Uterus (tissue), 4 donors: ENCODE measurements around the gene CCDC57. TPM values are rescaled to one million over a fixed set of nuclear protein-coding genes. Genes with fewer than 3 reads are reported as not detected.
"Not testable (repeated sequence)": the region's sequence is repeated elsewhere in the genome, so short reads cannot be mapped to it uniquely, and the experiment has no call there.

Source experiments
- DNase-seq, 2 donors: peaks; one replicate each; pipeline ENCODE4 v3.0.0-alpha.2; 2019 to 2020
- H3K27ac ChIP-seq, 2 donors: fragments of 200-600 bp; sonication (generic); 1 replicate in 1 of 2; 2 replicates in 1 of 2; pipeline ENCODE4 v1.5.1; 2016 to 2018
- H3K27me3 ChIP-seq, 2 donors: fragments of 200-600 bp; sonication (generic); one replicate each; pipeline ENCODE4 v1.5.1; 2018 to 2019; ENCODE audit warnings: control low read depth in 1 of 2
- H3K36me3 ChIP-seq, 2 donors: fragments of 200-600 bp; sonication (generic); one replicate each; pipeline ENCODE4 v1.5.1; 2019; ENCODE audit warnings: control low read depth in 1 of 2
- H3K4me1 ChIP-seq, 2 donors: fragments of 200-600 bp; sonication (generic); one replicate each; pipeline ENCODE4 v1.5.1; 2018 to 2019; ENCODE audit warnings: control low read depth in 1 of 2
- H3K4me3 ChIP-seq, 2 donors: fragments of 200-600 bp; sonication (generic); 1 replicate in 1 of 2; 2 replicates in 1 of 2; pipeline ENCODE4 v1.5.1; 2018 to 2019; ENCODE audit warnings: mild to moderate bottlenecking in 1 of 2
- H3K9me3 ChIP-seq, 2 donors: fragments of 200-600 bp; sonication (generic); one replicate each; pipeline ENCODE4 v1.5.1; 2019; ENCODE audit warnings: control low read depth in 1 of 2
- POLR2A ChIP-seq, 2 donors: fragments of 450-650 bp; IDR thresholded peaks; one replicate each; pipeline ENCODE4 v1.6.1; 2016; ENCODE audit warnings: antibody characterized with exemption in 2 of 2, mild to moderate bottlenecking in 1 of 2, moderate library complexity in 1 of 2
- intact Hi-C: fragments of 100-400 bp; cut with DNase I; formaldehyde crosslinking; loops from one replicate; pipeline ENCODE4 v1.15.1; 2023; ENCODE audit warnings: low total_unique reads
- total RNA-seq, 4 donors: library from RNA; depleted of rRNA in 3 of 4; stranded (reverse); fragments of >200 nt in 3 of 4; gene quantifications; one replicate each; pipeline versions ENCODE4 v1.1.0 to v1.2.4, GENCODE V29; 2014 to 2023
- TF ChIP-seq, protein P1 (sequence below), 4 experiments: fragments of 200-600 bp in 2 of 4; fragments of 450-650 bp in 2 of 4; sonication (generic) in 2 of 4; IDR thresholded peaks; one replicate each; pipeline ENCODE4 v1.5.1; 2016 to 2019; ENCODE audit warnings: antibody characterized with exemption in 4 of 4, mild to moderate bottlenecking in 2 of 4, moderate library complexity in 1 of 4
- donor health status: DM: yes; HTN: yes; CAD: no.

Gene CCDC57
- total RNA-seq, 4 donors from 2014 or later = 4.4 to 88.2 (median 17.6) TPM

DNA sequence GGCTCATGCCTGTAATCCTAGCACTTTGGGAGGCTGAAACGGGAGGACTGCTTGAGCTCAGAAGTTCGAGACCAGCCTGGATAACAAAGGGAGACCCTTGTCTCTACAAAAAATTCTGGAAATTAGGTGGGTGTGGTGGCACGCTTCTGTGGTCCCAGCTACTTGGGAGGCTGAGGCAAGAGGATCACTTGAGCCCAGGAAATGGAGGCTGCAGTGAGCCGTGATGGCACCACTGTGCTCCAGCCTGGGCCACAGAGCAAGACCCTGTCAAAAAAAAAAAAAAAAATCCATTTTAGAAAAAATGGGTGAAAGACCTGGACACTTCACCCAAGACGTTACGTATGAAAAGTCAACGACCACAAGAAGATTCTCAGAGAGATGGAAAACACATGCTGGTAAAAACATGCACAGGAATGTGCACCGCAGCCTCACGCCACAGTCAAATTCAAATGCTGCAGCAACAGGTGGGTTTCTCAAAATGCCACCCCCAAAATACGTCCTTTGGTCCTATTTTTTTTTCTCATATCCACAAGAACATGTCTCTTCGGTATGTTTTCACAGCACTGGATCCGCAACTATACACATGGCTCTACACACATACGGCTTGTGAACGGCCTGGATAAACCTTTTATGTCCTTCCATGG is 43.7 kb upstream of the CCDC57 start:
- intact Hi-C loops = no loop called here
- Histone ChIP-seq H3K27ac (no peak overlapping the region), H3K9me3 (no peaks in the 10 kb centered on the region), H3K4me1 (no peaks in the 10 kb centered on the region), H3K36me3 (no peaks in the 10 kb centered on the region), H3K4me3 (no peak overlapping the region), H3K27me3 (no peaks in the 10 kb centered on the region)
- TF ChIP-seq, protein P1, sequence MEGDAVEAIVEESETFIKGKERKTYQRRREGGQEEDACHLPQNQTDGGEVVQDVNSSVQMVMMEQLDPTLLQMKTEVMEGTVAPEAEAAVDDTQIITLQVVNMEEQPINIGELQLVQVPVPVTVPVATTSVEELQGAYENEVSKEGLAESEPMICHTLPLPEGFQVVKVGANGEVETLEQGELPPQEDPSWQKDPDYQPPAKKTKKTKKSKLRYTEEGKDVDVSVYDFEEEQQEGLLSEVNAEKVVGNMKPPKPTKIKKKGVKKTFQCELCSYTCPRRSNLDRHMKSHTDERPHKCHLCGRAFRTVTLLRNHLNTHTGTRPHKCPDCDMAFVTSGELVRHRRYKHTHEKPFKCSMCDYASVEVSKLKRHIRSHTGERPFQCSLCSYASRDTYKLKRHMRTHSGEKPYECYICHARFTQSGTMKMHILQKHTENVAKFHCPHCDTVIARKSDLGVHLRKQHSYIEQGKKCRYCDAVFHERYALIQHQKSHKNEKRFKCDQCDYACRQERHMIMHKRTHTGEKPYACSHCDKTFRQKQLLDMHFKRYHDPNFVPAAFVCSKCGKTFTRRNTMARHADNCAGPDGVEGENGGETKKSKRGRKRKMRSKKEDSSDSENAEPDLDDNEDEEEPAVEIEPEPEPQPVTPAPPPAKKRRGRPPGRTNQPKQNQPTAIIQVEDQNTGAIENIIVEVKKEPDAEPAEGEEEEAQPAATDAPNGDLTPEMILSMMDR (IDR thresholded peaks at IDR 0.05) = no peak
- TF ChIP-seq POLR2A (IDR thresholded peaks at IDR 0.05) = no peak
- DNase-seq = no peak

DNA sequence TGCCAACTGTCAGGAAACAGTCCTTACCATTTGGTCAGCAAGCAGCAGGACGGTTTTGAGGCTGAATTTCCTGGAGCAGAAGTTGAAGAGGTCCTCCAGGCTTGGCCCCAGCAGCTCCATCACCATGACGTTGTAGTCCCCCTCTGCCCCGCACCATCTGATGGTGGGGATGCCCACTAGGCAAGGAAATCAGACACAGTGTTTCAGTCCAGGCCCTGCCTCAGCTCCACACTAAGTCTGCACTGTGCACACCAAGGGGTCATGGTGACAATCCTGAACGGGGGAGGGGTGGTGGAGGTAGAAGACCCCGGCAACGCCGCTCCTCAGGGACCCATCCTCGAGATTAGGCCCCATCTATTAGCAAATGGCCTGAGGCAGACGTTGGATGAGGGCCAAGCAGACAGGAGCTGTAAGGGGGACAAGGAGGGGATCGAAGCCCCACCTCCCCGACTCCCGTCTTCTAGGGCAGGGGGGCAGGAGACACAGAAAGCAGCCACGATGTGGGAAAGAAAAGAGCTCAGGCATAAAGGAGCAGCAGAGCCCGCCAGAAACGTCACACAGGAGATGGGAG is 42.8 kb upstream of the CCDC57 start:
- H3K9me3 ChIP-seq = no peaks in the 10 kb centered on the region
- no peaks in the 10 kb centered on the region for H3K36me3 ChIP-seq
- no peak for TF ChIP-seq POLR2A (IDR thresholded peaks at IDR 0.05)
- TF ChIP-seq, protein P1 (IDR thresholded peaks at IDR 0.05) = no peak
- H3K4me1 ChIP-seq = peaks cover 0 to 1% of the 10 kb centered on the region in 2 donors
- H3K27me3 ChIP-seq = no peaks in the 10 kb centered on the region
- intact Hi-C loops = no loop called here
- H3K27ac ChIP-seq = no peak overlapping the region
- no peak for DNase-seq
- H3K4me3 ChIP-seq = no peak overlapping the region

DNA sequence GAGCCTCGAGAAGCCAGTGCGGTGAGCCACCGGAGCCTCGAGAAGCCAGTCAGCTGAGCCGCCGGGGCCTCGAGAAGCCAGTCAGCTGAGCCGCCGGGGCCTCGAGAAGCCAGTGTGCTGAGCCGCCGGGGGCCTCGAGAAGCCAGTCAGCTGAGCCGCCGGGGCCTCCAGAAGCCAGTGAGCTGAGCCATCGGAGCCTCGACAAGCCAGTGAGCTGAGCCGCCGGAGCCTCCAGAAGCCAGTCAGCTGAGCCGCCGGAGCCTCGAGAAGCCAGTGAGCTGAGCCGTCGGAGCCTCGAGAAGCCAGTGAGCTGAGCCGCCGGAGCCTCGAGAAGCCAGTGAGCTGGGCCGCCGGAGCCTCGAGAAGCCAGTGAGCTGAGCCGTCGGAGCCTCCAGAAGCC is 42.1 kb upstream of the CCDC57 start:
- intact Hi-C loops, H3K36me3 ChIP-seq, H3K4me3 ChIP-seq: not testable (repeated sequence)

DNA sequence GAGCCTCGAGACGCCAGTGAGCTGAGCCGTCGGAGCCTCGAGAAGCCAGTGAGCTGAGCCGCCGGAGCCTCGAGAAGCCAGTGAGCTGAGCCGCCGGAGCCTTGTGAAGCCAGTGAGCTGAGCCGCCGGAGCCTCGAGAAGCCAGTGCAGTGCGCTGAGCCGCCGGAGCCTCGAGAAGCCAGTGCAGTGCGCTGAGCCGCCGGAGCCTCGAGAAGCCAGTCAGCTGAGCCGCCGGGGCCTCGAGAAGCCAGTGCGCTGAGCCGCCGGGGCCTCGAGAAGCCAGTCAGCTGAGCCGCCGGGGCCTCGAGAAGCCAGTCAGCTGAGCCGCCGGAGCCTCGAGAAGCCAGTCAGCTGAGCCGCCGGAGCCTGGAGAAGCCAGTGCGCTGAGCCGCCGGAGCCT is 41.5 kb upstream of the CCDC57 start:
- H3K9me3 ChIP-seq, intact Hi-C loops, H3K36me3 ChIP-seq: not testable (repeated sequence)

More for the DNA sequence above, 42.1 kb upstream of the CCDC57 start:
- not testable (repeated sequence) for H3K4me1 ChIP-seq, H3K27ac ChIP-seq, H3K9me3 ChIP-seq, DNase-seq, H3K27me3 ChIP-seq

DNA sequence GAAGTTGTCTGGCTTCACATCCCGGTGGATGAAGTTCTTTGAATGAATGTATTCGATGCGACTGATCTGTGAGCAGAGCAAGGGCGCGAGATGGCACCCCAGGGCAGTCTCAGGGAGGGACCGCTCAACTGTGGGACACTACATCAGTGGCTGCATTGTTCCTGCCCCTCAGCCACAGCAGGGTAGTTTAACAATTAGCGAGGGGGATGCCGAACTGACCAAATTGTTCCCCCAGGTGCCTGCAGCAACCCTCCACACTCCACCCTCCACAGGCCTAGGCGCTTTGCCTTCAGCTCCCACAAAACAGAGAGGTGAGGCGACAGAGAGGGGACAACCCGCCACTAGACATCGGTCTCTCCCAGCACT is 40.5 kb upstream of the CCDC57 start:
- H3K27ac ChIP-seq = no peak overlapping the region

More for the DNA sequence above, 41.5 kb upstream of the CCDC57 start:
- DNase-seq, H3K4me3 ChIP-seq, H3K4me1 ChIP-seq, H3K27me3 ChIP-seq, H3K27ac ChIP-seq: not testable (repeated sequence)

DNA sequence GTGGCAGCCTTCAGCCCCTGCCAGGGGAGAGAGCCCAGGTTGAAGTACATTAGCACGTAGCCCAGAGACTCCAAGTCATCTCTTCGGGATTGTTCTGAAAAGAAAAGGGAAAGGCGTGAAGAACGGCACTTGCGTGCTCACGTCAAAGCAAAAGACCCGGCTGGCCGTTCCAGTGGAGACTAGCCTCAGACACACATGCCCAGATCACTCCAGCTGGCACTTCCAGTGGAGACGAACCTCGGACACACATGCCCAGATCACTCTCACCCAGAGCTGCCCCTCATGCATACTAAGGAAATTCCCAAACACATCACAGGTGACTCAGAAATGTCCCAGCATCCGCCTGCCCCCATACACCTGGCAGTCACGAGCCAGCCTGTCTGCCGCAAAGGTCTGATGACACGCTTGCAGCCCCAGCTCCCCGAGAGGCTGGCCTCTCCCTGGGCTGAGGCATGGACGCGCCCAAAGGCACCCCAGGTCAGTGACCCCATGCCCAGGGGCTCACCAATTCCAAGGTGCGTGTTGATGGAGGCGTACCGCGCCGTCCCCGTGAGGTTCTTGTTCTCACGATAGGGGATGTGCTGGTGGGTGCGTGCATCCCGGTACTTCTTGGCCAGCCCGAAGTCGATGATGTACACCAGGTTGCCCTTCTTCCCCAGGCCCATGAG is 40.0 kb upstream of the CCDC57 start:
- Histone ChIP-seq H3K27me3 (no peaks in the 10 kb centered on the region), H3K4me1 (peaks cover 0 to 5% of the 10 kb centered on the region in 2 donors), H3K36me3 (no peaks in the 10 kb centered on the region), H3K9me3 (no peaks in the 10 kb centered on the region), H3K27ac (no peak overlapping the region), H3K4me3 (no peak overlapping the region)
- TF ChIP-seq POLR2A (IDR thresholded peaks at IDR 0.05) = no peak
- TF ChIP-seq, protein P1 (IDR thresholded peaks at IDR 0.05) = no peak
- DNase-seq = no peak
- intact Hi-C loops = no loop called here

More for the DNA sequence above, 40.5 kb upstream of the CCDC57 start:
- no peak overlapping the region for H3K4me3 ChIP-seq
- no peaks in the 10 kb centered on the region for H3K9me3 ChIP-seq
- DNase-seq = no peak
- intact Hi-C loops = no loop called here
- H3K27me3 ChIP-seq = no peaks in the 10 kb centered on the region
- H3K36me3 ChIP-seq = no peaks in the 10 kb centered on the region
- peaks cover 0 to 5% of the 10 kb centered on the region in 2 donors for H3K4me1 ChIP-seq
- TF ChIP-seq, protein P1 (IDR thresholded peaks at IDR 0.05) = no peak
- TF ChIP-seq POLR2A (IDR thresholded peaks at IDR 0.05) = no peak
